ENCODE results near the gene DZIP3. TPM values are rescaled to one million over a fixed set of nuclear protein-coding genes. Genes with fewer than 3 reads are reported as not detected.

The DZIP3 gene
- total and polyA plus RNA-seq, 2 of the 8 experiments (the other 6 are each of a cell fraction or from before 2014, with no cell fraction given) = 10.4 to 24.3 TPM

DNA sequence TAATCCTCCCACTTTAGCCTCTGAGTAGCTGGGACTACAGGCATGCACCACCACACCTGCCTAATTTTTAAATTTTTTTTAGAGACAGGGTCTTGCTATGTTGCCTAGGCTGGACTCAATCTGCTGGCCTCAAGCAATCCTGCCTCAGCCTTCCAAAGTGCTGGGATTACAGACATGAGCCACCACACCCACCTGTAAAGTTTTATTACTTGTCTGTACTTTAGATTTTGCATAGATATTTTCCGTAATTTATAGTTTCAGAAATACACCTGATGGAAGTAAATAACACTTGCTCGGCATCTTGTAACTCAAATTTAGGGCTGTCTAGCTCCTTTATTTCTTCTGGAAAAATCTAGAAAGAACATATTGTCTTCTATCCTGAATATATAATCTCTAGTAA lies 5.8 kb downstream of the DZIP3 start (continued):
- TF ChIP-seq, protein P1, sequence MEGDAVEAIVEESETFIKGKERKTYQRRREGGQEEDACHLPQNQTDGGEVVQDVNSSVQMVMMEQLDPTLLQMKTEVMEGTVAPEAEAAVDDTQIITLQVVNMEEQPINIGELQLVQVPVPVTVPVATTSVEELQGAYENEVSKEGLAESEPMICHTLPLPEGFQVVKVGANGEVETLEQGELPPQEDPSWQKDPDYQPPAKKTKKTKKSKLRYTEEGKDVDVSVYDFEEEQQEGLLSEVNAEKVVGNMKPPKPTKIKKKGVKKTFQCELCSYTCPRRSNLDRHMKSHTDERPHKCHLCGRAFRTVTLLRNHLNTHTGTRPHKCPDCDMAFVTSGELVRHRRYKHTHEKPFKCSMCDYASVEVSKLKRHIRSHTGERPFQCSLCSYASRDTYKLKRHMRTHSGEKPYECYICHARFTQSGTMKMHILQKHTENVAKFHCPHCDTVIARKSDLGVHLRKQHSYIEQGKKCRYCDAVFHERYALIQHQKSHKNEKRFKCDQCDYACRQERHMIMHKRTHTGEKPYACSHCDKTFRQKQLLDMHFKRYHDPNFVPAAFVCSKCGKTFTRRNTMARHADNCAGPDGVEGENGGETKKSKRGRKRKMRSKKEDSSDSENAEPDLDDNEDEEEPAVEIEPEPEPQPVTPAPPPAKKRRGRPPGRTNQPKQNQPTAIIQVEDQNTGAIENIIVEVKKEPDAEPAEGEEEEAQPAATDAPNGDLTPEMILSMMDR (IDR thresholded peaks at IDR 0.05; ENCODE audit: control extremely low read depth in 1 of 3, insufficient read depth in 1 of 3, low read depth in 1 of 3, low read length in 3 of 3) = no peak
- no peak for TF ChIP-seq BACH1 (IDR thresholded peaks at IDR 0.05; ENCODE audit: low read length)
- no peak for TF ChIP-seq CBX5 (IDR thresholded peaks at IDR 0.05; ENCODE audit: low read depth, low read length)
- TF ChIP-seq CHD2 (IDR thresholded peaks at IDR 0.05; ENCODE audit: low read length) = no peak
- TF ChIP-seq SUZ12 (IDR thresholded peaks at IDR 0.05; ENCODE audit: low read length) = no peak
- TF ChIP-seq TAF1 (IDR thresholded peaks at IDR 0.05; ENCODE audit: low read depth, low read length) = no peak
- TF ChIP-seq SP2 (IDR thresholded peaks at IDR 0.05; ENCODE audit: low read length) = no peak

Data from H1 (cell line).